Natural killer cell (primary cell): Measurements from ENCODE around the gene MSANTD4. TPM values are rescaled to one million over a fixed set of nuclear protein-coding genes. Genes with fewer than 3 reads are reported as not detected.
"Not testable (repeated sequence)": the region's sequence is repeated elsewhere in the genome, so short reads cannot be mapped to it uniquely, and the experiment has no call there.

Experiments
- ATAC-seq, 3 donors: fragments of 150-1000 bp in 2 of 3; fragments of 200-7000 bp in 1 of 3; cut with Tn5 transposase; 1 replicate in 1 of 3; 2 replicates in 2 of 3; pipeline ENCODE4 v1.10.0; 2021; ENCODE audit warnings: mild to moderate bottlenecking in 2 of 3, moderate library complexity in 2 of 3
- DNase-seq, 2 donors: peaks; one replicate each; pipeline versions ENCODE4 v3.0.0 to v3.0.0-alpha.2; 2013 to 2021; ENCODE audit warnings: mixed read lengths in 1 of 2
- H3K27ac ChIP-seq: one replicate; pipeline ENCODE4 v1.5.1; 2013; ENCODE audit warnings: mild to moderate bottlenecking, low read length
- H3K27me3 ChIP-seq: one replicate; pipeline ENCODE4 v1.6.1; 2013; ENCODE audit warnings: low read length; ENCODE audit not compliant: control insufficient read depth, insufficient read depth
- H3K36me3 ChIP-seq: one replicate; pipeline ENCODE4 v1.6.1; 2013; ENCODE audit warnings: low read length; ENCODE audit not compliant: control insufficient read depth, insufficient read depth
- H3K4me1 ChIP-seq: one replicate; pipeline ENCODE4 v1.6.1; 2013; ENCODE audit warnings: low read length; ENCODE audit not compliant: control insufficient read depth, insufficient read depth
- H3K4me3 ChIP-seq: one replicate; pipeline ENCODE4 v1.5.1; 2013; ENCODE audit warnings: low read length
- H3K9me3 ChIP-seq: one replicate; pipeline ENCODE4 v1.6.1; 2013; ENCODE audit warnings: low read length; ENCODE audit not compliant: control insufficient read depth, insufficient read depth
- H3K27ac Mint-ChIP-seq, 2 donors: one replicate each; pipeline ENCODE4 v1.8.0; 2022; ENCODE audit warnings: mild to moderate bottlenecking in 2 of 2, mixed read lengths in 2 of 2, moderate library complexity in 1 of 2
- H3K27me3 Mint-ChIP-seq, 2 donors: one replicate each; pipeline ENCODE4 v1.8.0; 2022; ENCODE audit warnings: low read depth in 2 of 2, mixed read lengths in 2 of 2
- H3K36me3 Mint-ChIP-seq: one replicate; pipeline ENCODE4 v1.8.0; 2022; ENCODE audit warnings: mixed read lengths
- H3K4me1 Mint-ChIP-seq, 2 donors: one replicate each; pipeline ENCODE4 v1.8.0; 2022; ENCODE audit warnings: mixed read lengths in 2 of 2
- H3K4me3 Mint-ChIP-seq: one replicate; pipeline ENCODE4 v1.8.0; 2022; ENCODE audit warnings: mild to moderate bottlenecking, moderate library complexity, mixed read lengths
- H3K9me3 Mint-ChIP-seq, 2 donors: one replicate each; pipeline ENCODE4 v1.8.0; 2022; ENCODE audit warnings: mixed read lengths in 2 of 2
- CTCF ChIP-seq: fragments of 200-600 bp; IDR thresholded peaks from one replicate; pipeline ENCODE4 v1.8.0; 2022; ENCODE audit warnings: antibody characterized with exemption
- WGBS: methylation state at CpG from one replicate; pipeline ENCODE4 v1.1.7; 2013; ENCODE audit warnings: missing lambda C conversion rate; ENCODE audit not compliant: insufficient coverage; 5-methylcytosine and 5-hydroxymethylcytosine counted together
- intact Hi-C: fragments of 100-400 bp; cut with micrococcal nuclease; formaldehyde crosslinking; loops from one replicate; pipeline ENCODE4 v1.14.2; 2022
- total RNA-seq, 4 donors: library from RNA; stranded (reverse); fragments of 120-200 nt in 1 of 4; gene quantifications; one replicate each; pipeline versions ENCODE4 v1.2.3 to v1.2.4, GENCODE V29; 2013 to 2022

Gene MSANTD4
- total RNA-seq, 3 donors from 2014 or later (not counting 1 experiment from before 2014, with no cell fraction given) = 5.1 to 8.7 (median 7.2) TPM

GRCh38 chr11:106011481-106011880, 10.6 kb downstream of the MSANTD4 start:
- ATAC-seq (no peak), DNase-seq (no peak)
- intact Hi-C loops = no loop called here
- H3K4me1 Mint-ChIP-seq = peaks cover 29 to 36% of the 10 kb centered on the region in 2 donors
- H3K27me3 ChIP-seq = no peaks in the 10 kb centered on the region
- TF ChIP-seq CTCF = no peak
- 95% methylated on average over 2 of the region's 2 CpGs for WGBS
- peaks cover 30% of the 10 kb centered on the region for H3K36me3 Mint-ChIP-seq
- H3K4me3 Mint-ChIP-seq = no peak overlapping the region
- no peaks in the 10 kb centered on the region for H3K27me3 Mint-ChIP-seq
- peaks cover 33% of the 10 kb centered on the region for H3K36me3 ChIP-seq
- H3K27ac ChIP-seq = no peak overlapping the region
- no peaks in the 10 kb centered on the region for H3K9me3 Mint-ChIP-seq
- H3K4me3 ChIP-seq = no peak overlapping the region
- H3K27ac Mint-ChIP-seq = no peak overlapping the region
- H3K9me3 ChIP-seq = no peaks in the 10 kb centered on the region
- no peaks in the 10 kb centered on the region for H3K4me1 ChIP-seq

- H3K9me3 Mint-ChIP-seq, H3K4me1 ChIP-seq, H3K27ac Mint-ChIP-seq, intact Hi-C loops, H3K27me3 Mint-ChIP-seq, ATAC-seq, DNase-seq, H3K4me3 Mint-ChIP-seq, H3K27me3 ChIP-seq, H3K36me3 ChIP-seq, H3K4me3 ChIP-seq, H3K9me3 ChIP-seq, H3K27ac ChIP-seq: not testable (repeated sequence)
- 100% methylated on average over 4 of the region's 4 CpGs for WGBS
- Mint-ChIP-seq H3K36me3 (peaks cover 33% of the 10 kb centered on the region), H3K4me1 (peaks cover 20 to 26% of the 10 kb centered on the region in 2 donors)
Observed at GRCh38 chr11:106003094-106003493, 18.9 kb downstream of the MSANTD4 start.

- H3K9me3 Mint-ChIP-seq = peaks cover 6 to 8% of the 10 kb centered on the region in 2 donors
- H3K27ac Mint-ChIP-seq = no peak overlapping the region
- no peak overlapping the region for H3K4me3 Mint-ChIP-seq
- Histone ChIP-seq H3K27me3 (no peaks in the 10 kb centered on the region), H3K4me3 (no peak overlapping the region), H3K36me3 (no peaks in the 10 kb centered on the region), H3K27ac (no peak overlapping the region), H3K9me3 (peaks cover 8% of the 10 kb centered on the region), H3K4me1 (no peaks in the 10 kb centered on the region)
- no peaks in the 10 kb centered on the region for H3K27me3 Mint-ChIP-seq
- peaks cover 16 to 27% of the 10 kb centered on the region in 2 donors for H3K4me1 Mint-ChIP-seq
- TF ChIP-seq CTCF = no peak
- H3K36me3 Mint-ChIP-seq = peaks cover 21% of the 10 kb centered on the region
- intact Hi-C loops = no loop called here
- ATAC-seq (no peak), DNase-seq (no peak)
- 86% methylated on average over 4 of the region's 4 CpGs for WGBS
Observed at GRCh38 chr11:106001304-106002012, 20.6 kb downstream of the MSANTD4 start.

- Histone ChIP-seq H3K36me3 (peaks cover 6% of the 10 kb centered on the region), H3K4me1 (no peaks in the 10 kb centered on the region), H3K27ac (no peak overlapping the region), H3K4me3 (no peak overlapping the region), H3K27me3 (no peaks in the 10 kb centered on the region), H3K9me3 (no peaks in the 10 kb centered on the region)
- peaks cover 4 to 9% of the 10 kb centered on the region in 2 donors for H3K9me3 Mint-ChIP-seq
- H3K4me3 Mint-ChIP-seq = no peak overlapping the region
- DNase-seq = no peak
- intact Hi-C loops = no loop called here
- H3K36me3 Mint-ChIP-seq = peaks cover 31% of the 10 kb centered on the region
- WGBS = 100% methylated on average over 3 of the region's 4 CpGs
- no peaks in the 10 kb centered on the region for H3K27me3 Mint-ChIP-seq
- H3K4me1 Mint-ChIP-seq = peaks cover 0 to 3% of the 10 kb centered on the region in 2 donors
- no peak for ATAC-seq
- TF ChIP-seq CTCF = no peak
- no peak overlapping the region for H3K27ac Mint-ChIP-seq
Observed at GRCh38 chr11:105991888-105992287, 30.2 kb downstream of the MSANTD4 start.
